ENCODE measurements around the gene ATF4. TPM values are rescaled to one million over a fixed set of nuclear protein-coding genes. Genes with fewer than 3 reads are reported as not detected.

Gene ATF4
- total RNA-seq, 2 experiments from 2014 or later, result 412 to 426 TPM

Other genes starting within 250 kb of the ATF4 start
- 1,000 to 10,000 TPM; 1,693 to 1,717 TPM for gene RPL3, start 200.9 kb upstream of the ATF4 start, total RNA-seq
- gene SYNGR1, start 170.6 kb upstream of the ATF4 start, total RNA-seq, result under 1 TPM; 0.24 to 0.37 TPM
- gene TAB1, start 120.8 kb upstream of the ATF4 start, total RNA-seq, result 10 to 100 TPM; 27.0 to 28.5 TPM
- 10 to 100 TPM in 1 of 2 experiments, 1 to 10 TPM in 1; 9.1 to 10.0 TPM for gene MGAT3, start 63.5 kb upstream of the ATF4 start, total RNA-seq
- 10 to 100 TPM; 37.9 to 38.2 TPM for gene MIEF1, start 18.3 kb upstream of the ATF4 start, total RNA-seq
- 10 to 100 TPM; 80.1 to 80.2 TPM for gene RPS19BP1, start 12.2 kb downstream of the ATF4 start, total RNA-seq
- under 1 TPM; 0.60 to 0.74 TPM for gene CACNA1I, start 50.2 kb downstream of the ATF4 start, total RNA-seq

Data from activated CD8-positive, alpha-beta T cell treated with anti-CD3 and anti-CD28 coated beads, Interleukin-2, amount 10 ng/mL, durations not matched to agents 7 days and 5 days (primary cell).